Measurements from ENCODE around the gene USP32. TPM values are rescaled to one million over a fixed set of nuclear protein-coding genes. Genes with fewer than 3 reads are reported as not detected.

USP32 gene
- total RNA-seq, 1 donor from 2014 or later = 39.7 TPM

DNA sequence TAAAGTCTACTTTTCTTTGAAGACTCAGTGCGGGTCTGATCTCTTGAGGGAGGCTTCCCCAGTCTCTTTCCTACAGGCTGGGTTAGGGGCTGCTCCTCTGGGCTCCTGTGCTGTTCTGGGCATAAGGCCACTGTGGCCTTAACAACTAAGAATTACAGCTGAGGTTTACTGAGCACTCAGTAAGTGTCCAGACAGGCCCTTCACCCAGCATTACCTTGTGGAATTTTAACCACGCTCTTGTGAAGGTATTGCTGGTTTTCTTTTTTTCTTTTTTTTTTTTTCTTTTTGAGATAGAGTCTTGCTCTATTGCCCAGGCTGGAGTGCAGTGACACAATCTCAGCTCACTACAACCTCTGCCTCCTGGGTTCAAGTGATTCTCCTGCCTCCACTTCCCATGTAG is 245.7 kb downstream of the USP32 start:
- Histone ChIP-seq H3K27ac (ENCODE audit: low read depth, low read length) (no peak overlapping the region), H3K9ac (ENCODE audit: low read depth in 1 of 3, low read length in 3 of 3) (no peak overlapping the region), H3K27me3 (ENCODE audit: control insufficient read depth in 3 of 3, insufficient read depth in 3 of 3, low read length in 3 of 3) (peaks cover 61 to 65% (median 64%) of the 10 kb centered on the region in 3 donors), H3K9me3 (ENCODE audit: control insufficient read depth in 3 of 3, low read length in 3 of 3) (no peaks in the 10 kb centered on the region), H3K4me3 (ENCODE audit: low read length in 3 of 3) (no peak overlapping the region), H3K4me1 (ENCODE audit: control insufficient read depth in 3 of 3, insufficient read depth in 3 of 3, low read length in 3 of 3) (peaks cover 15 to 19% (median 16%) of the 10 kb centered on the region in 3 donors), H3K36me3 (ENCODE audit: control insufficient read depth in 3 of 3, insufficient read depth in 3 of 3, low read length in 3 of 3) (no peaks in the 10 kb centered on the region)

DNA sequence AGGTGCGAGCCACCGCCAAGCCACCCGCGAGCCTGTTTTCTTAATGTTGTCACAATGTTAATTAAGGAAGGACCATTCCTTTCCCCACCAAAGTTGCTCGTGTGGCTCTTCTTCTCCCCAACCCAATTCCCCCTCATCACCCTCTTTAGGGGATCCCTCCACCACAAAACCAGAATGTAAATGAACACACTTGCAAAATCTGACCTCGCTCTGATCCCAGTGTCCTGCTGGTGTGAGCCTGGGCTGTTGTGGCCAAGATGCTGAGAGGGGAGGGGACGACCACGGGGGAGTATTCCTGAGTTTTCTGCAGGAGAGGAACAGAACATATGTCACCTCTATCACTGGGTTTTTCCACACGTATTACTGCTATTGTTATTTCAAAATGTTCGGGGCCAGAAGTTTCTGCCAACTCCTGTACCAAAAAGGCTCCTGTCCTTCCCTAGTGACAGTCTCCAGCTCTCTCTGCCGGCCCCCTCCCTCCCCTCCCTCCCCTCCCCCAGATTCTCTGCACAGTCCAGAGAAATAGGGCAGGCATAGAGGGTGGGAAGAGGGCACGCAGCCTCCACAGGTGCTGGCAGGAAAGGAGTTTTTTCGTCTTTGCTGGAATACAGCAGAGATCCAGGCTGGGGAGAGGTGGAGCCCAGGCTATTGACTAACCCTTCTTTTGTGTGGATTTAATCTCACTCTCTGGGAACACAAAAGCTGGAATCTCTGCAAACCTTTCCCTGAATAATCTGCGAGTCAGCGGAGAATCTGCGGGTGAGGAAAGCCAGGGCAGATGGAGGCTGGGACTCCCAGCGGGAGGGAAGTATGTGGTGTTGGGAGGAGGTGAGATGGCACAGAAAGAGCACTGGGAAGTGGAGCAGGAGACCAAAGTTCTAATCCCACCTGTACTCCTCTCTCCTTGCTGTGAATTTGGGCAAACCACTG is 246.7 kb downstream of the USP32 start:
- H3K27ac ChIP-seq (ENCODE audit: low read depth, low read length) = no peak overlapping the region
- no peaks in the 10 kb centered on the region for H3K9me3 ChIP-seq (ENCODE audit: control insufficient read depth in 3 of 3, low read length in 3 of 3)
- H3K4me1 ChIP-seq (ENCODE audit: control insufficient read depth in 3 of 3, insufficient read depth in 3 of 3, low read length in 3 of 3) = peaks cover 16 to 22% (median 19%) of the 10 kb centered on the region in 3 donors
- H3K36me3 ChIP-seq (ENCODE audit: control insufficient read depth in 3 of 3, insufficient read depth in 3 of 3, low read length in 3 of 3) = no peaks in the 10 kb centered on the region
- no peak overlapping the region for H3K4me3 ChIP-seq (ENCODE audit: low read length in 3 of 3)
- H3K27me3 ChIP-seq (ENCODE audit: control insufficient read depth in 3 of 3, insufficient read depth in 3 of 3, low read length in 3 of 3) = peaks cover 63 to 68% (median 65%) of the 10 kb centered on the region in 3 donors
- no peak overlapping the region for H3K9ac ChIP-seq (ENCODE audit: low read depth in 1 of 3, low read length in 3 of 3)

DNA sequence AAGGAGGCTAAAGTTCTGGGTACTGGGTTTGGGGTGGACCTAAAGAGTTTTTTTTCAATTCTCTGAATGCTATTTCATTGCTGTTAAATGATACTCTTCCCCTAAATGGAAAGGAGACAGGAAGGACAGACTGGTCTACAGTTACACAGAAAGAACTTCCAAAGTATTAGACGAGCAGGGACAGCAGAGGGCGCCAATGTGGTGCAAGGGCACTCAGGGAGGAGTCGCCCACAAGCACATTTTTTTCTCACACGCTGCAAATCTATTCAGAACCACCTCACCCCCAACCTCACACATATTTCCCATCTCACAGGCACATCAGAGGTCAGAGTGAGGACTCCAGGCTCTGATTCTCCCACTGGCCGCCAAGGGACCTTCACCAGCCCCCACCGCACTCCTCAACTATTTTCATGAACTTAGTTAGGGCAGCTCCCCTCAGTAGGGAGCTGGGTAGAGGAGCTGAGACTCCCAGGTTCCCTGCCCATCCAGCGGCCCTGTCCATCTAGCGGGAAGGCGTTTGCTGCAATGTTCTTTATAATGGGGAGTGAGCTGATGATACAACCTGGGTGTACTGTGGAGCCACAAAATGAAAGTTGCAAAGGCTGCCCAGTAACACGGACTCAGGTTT is 248.9 kb downstream of the USP32 start:
- H3K4me1 ChIP-seq (ENCODE audit: control insufficient read depth in 3 of 3, insufficient read depth in 3 of 3, low read length in 3 of 3) = peaks cover 27 to 31% (median 29%) of the 10 kb centered on the region in 3 donors
- no peak overlapping the region for H3K27ac ChIP-seq (ENCODE audit: low read depth, low read length)
- H3K27me3 ChIP-seq (ENCODE audit: control insufficient read depth in 3 of 3, insufficient read depth in 3 of 3, low read length in 3 of 3) = peaks cover 65 to 72% (median 69%) of the 10 kb centered on the region in 3 donors

DNA sequence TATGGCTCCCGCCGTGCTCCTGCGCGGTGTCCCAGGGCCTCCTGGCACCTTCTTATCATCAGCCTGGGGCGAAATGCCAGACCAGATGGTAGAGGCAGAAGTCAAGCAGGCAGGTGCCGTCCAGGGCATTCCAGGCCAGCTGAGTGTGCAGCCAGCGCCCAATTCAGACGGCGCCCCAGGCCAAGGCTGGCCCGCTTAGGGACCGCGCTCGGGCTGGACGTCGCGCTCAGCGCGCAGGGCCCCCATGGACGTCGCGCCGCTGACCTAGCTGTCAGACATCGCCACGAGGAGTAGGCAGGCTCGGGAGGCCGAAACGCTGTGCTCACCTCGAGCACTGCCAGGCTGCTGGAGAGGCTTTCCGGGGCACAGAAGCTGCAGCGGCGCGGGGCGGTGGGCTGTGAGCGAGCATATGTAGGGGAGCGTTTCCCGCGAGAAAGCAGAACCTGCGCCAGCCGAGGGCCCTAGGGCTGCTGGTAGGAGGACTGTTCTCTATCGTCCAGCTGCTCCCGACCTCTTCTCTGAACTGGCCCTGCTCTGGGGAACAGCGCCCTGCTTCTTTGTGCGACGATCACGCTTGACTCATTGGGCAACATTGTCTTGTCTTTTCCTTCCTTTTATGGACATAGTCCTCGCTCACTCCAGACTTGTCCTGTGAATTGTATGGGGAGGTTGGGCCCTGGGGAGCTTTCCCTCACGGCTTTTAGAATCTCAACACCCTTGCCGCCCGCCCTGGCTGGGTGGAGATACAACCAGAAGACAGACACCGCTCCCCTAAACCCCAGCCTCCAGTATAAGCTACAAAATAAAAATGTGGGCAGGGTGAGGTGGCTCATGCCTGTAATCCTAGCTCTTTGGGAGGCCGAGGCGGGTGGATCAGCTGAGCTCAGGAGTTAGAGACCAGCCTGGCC is 250.6 kb downstream of the USP32 start:
- Histone ChIP-seq H3K36me3 (ENCODE audit: control insufficient read depth in 3 of 3, insufficient read depth in 3 of 3, low read length in 3 of 3) (no peaks in the 10 kb centered on the region), H3K27me3 (ENCODE audit: control insufficient read depth in 3 of 3, insufficient read depth in 3 of 3, low read length in 3 of 3) (peaks cover 56 to 59% (median 56%) of the 10 kb centered on the region in 3 donors), H3K27ac (ENCODE audit: low read depth, low read length) (no peak overlapping the region), H3K4me3 (ENCODE audit: low read length in 3 of 3) (peak overlapping the region in 1 of 3 donors; percentile 2), H3K9me3 (ENCODE audit: control insufficient read depth in 3 of 3, low read length in 3 of 3) (no peaks in the 10 kb centered on the region), H3K4me1 (ENCODE audit: control insufficient read depth in 3 of 3, insufficient read depth in 3 of 3, low read length in 3 of 3) (peaks cover 27 to 31% (median 29%) of the 10 kb centered on the region in 3 donors), H3K9ac (ENCODE audit: low read depth in 1 of 3, low read length in 3 of 3) (no peak overlapping the region)

More for the DNA sequence above, 248.9 kb downstream of the USP32 start:
- no peak overlapping the region for H3K9ac ChIP-seq (ENCODE audit: low read depth in 1 of 3, low read length in 3 of 3)
- no peaks in the 10 kb centered on the region for H3K36me3 ChIP-seq (ENCODE audit: control insufficient read depth in 3 of 3, insufficient read depth in 3 of 3, low read length in 3 of 3)
- peak overlapping the region in 1 of 3 donors; percentile 47 for H3K4me3 ChIP-seq (ENCODE audit: low read length in 3 of 3)
- no peaks in the 10 kb centered on the region for H3K9me3 ChIP-seq (ENCODE audit: control insufficient read depth in 3 of 3, low read length in 3 of 3)

DNA sequence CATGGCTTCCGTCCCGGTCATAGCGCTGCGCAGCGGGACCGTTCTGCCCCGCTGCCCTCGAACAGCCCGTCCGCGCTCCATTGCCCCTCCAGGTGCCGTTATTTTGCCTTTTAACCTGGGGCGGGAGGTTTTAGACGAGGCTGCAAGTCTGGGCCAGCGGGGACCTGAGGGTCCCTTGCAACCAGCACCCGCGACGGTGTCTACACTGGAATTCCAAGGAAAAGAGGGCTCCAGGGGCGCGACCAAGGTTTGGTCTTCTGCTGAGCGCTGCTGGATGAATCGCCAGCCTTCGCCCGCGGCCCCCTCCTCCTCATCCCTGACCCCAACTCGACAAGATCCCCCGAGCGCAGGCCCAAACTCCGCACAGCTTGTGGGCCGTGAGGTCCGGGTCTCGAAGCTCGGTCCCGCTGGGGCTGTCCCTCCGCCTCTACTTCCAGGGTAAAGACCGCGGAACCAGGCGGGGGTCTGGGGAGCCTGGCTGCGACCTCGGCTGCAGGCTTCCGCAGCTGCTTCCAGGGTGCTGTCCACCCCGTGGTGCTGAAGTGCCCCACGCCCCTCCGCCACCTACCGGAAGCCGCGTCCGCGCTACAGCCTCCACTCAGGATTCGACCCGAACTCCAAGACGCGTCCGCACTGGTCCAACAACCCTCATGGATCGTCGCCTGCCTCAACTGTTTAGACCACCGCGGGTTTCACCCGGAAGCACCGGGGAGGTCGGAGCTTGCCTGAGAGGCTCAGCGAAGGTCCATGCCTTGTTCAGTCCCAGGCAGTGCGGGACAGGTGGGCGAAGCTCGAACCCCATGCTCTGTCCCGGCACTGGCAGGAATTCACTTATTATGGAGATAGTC is 252.3 kb downstream of the USP32 start:
- H3K36me3 ChIP-seq (ENCODE audit: control insufficient read depth in 3 of 3, insufficient read depth in 3 of 3, low read length in 3 of 3) = no peaks in the 10 kb centered on the region
- H3K4me3 ChIP-seq (ENCODE audit: low read length in 3 of 3) = peak overlapping the region; percentile 5 to 52 (median 46)
- no peaks in the 10 kb centered on the region for H3K9me3 ChIP-seq (ENCODE audit: control insufficient read depth in 3 of 3, low read length in 3 of 3)
- H3K27ac ChIP-seq (ENCODE audit: low read depth, low read length) = no peak overlapping the region
- H3K27me3 ChIP-seq (ENCODE audit: control insufficient read depth in 3 of 3, insufficient read depth in 3 of 3, low read length in 3 of 3) = peaks cover 41 to 46% (median 43%) of the 10 kb centered on the region in 3 donors
- peaks cover 36 to 41% (median 41%) of the 10 kb centered on the region in 3 donors for H3K4me1 ChIP-seq (ENCODE audit: control insufficient read depth in 3 of 3, insufficient read depth in 3 of 3, low read length in 3 of 3)
- no peak overlapping the region for H3K9ac ChIP-seq (ENCODE audit: low read depth in 1 of 3, low read length in 3 of 3)

DNA sequence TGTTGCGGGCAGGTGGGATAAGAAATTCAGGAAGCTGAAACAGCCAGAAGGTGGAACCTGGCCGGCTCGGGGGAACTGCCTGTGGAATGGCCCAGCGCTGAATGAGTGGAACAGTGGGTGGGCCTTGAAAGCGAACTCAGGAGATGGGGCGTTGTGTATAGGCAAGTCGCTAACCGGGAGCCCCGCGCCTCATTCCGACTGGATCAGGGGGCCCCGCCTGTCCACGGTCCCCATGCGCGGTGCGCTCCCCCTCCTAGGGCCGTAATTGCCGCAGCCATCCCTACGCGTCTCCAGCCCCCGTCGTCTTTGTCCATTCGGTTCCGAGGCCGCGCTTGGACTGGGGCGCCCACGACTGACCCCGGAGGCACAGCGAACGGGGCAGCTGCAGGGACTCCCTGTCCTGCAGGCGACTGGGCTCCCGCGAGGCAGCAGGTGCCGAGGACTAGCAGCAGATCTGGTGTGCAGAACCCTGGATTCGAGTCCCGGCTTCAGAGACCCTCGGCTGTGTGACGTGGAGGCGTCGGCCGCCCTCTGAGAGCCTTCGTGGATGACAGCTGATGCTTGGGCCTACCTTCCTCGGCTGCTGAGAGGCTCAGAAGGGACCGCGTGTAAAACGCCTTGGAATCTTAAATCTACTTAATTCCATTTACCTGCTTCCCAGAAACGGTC is 253.0 kb downstream of the USP32 start:
- no peak overlapping the region for H3K27ac ChIP-seq (ENCODE audit: low read depth, low read length)
- H3K9ac ChIP-seq (ENCODE audit: low read depth in 1 of 3, low read length in 3 of 3) = no peak overlapping the region
- H3K27me3 ChIP-seq (ENCODE audit: control insufficient read depth in 3 of 3, insufficient read depth in 3 of 3, low read length in 3 of 3) = peaks cover 41 to 46% (median 43%) of the 10 kb centered on the region in 3 donors
- peaks cover 42 to 48% (median 47%) of the 10 kb centered on the region in 3 donors for H3K4me1 ChIP-seq (ENCODE audit: control insufficient read depth in 3 of 3, insufficient read depth in 3 of 3, low read length in 3 of 3)
- no peak overlapping the region for H3K4me3 ChIP-seq (ENCODE audit: low read length in 3 of 3)
- no peaks in the 10 kb centered on the region for H3K36me3 ChIP-seq (ENCODE audit: control insufficient read depth in 3 of 3, insufficient read depth in 3 of 3, low read length in 3 of 3)
- no peaks in the 10 kb centered on the region for H3K9me3 ChIP-seq (ENCODE audit: control insufficient read depth in 3 of 3, low read length in 3 of 3)

DNA sequence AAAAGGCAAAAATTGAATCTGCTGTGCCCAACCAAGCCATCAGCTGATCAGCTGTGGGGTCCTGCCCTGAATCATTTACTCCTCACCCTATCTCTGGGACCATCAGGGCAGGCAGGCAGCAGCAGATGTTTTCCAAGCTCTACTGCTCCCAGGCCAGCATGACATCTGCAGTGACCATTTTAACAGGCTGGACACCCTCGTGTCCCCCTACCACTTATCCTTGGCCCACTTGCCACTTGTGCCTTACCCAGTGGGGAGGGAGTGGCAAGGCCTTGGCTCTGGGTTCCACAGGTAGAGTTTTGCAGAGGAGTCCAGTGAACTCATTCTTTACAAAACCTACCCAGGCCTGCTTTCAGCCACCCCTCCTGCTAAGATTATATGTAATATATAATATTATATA is 254.2 kb downstream of the USP32 start:
- Histone ChIP-seq H3K9me3 (ENCODE audit: control insufficient read depth in 3 of 3, low read length in 3 of 3) (no peaks in the 10 kb centered on the region), H3K27ac (ENCODE audit: low read depth, low read length) (no peak overlapping the region), H3K27me3 (ENCODE audit: control insufficient read depth in 3 of 3, insufficient read depth in 3 of 3, low read length in 3 of 3) (peaks cover 39 to 43% (median 41%) of the 10 kb centered on the region in 3 donors), H3K4me1 (ENCODE audit: control insufficient read depth in 3 of 3, insufficient read depth in 3 of 3, low read length in 3 of 3) (peaks cover 35 to 42% (median 38%) of the 10 kb centered on the region in 3 donors), H3K9ac (ENCODE audit: low read depth in 1 of 3, low read length in 3 of 3) (no peak overlapping the region), H3K4me3 (ENCODE audit: low read length in 3 of 3) (no peak overlapping the region), H3K36me3 (ENCODE audit: control insufficient read depth in 3 of 3, insufficient read depth in 3 of 3, low read length in 3 of 3) (no peaks in the 10 kb centered on the region)

DNA sequence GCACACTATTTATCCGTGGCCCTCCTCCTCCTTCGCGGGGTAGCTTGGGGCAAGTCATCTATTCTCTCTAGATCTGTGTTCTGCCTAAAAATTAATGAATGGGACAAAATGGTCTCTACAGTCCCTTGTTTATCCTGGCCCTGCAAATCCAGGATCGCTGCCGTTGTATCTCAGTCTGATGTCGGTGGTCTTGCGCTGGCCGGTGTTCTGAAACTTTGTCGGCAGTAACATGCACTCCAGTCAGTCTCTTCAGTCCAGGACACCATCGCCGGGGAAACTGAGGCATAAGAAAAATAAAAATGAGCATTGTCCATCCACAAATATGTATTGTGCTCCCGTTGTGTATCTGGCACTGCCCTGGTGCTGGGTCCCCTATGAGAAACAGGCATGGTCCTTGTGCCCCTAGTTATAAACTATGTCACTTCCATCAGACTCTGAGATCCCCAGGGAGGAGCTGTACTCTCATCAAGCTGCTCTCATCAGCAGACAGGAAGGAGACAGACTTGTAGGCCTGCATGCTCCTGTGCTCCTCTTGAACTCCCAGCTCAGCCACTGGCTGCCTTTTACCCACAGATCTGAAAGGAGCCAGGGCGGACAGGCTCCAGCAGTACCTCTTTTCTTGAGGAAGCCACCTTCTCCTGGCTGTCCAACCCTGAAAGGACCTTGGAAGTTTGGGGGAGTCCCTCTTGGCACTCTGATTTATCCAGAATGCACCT is 255.8 kb downstream of the USP32 start:
- no peak overlapping the region for H3K27ac ChIP-seq (ENCODE audit: low read depth, low read length)
- H3K9ac ChIP-seq (ENCODE audit: low read depth in 1 of 3, low read length in 3 of 3) = peak overlapping the region in 1 of 3 donors; percentile 86
- H3K4me1 ChIP-seq (ENCODE audit: control insufficient read depth in 3 of 3, insufficient read depth in 3 of 3, low read length in 3 of 3) = peaks cover 26 to 31% (median 27%) of the 10 kb centered on the region in 3 donors
- H3K4me3 ChIP-seq (ENCODE audit: low read length in 3 of 3) = peak overlapping the region; percentile 81 to 94 (median 93)
- H3K36me3 ChIP-seq (ENCODE audit: control insufficient read depth in 3 of 3, insufficient read depth in 3 of 3, low read length in 3 of 3) = no peaks in the 10 kb centered on the region
- H3K27me3 ChIP-seq (ENCODE audit: control insufficient read depth in 3 of 3, insufficient read depth in 3 of 3, low read length in 3 of 3) = peaks cover 31 to 35% (median 31%) of the 10 kb centered on the region in 3 donors
- no peaks in the 10 kb centered on the region for H3K9me3 ChIP-seq (ENCODE audit: control insufficient read depth in 3 of 3, low read length in 3 of 3)
